WTC11 (cell line): ENCODE results near the gene CACNA1C. TPM values are rescaled to one million over a fixed set of nuclear protein-coding genes. Genes with fewer than 3 reads are reported as not detected.
A peak's percentile ranks its signal among the peaks of the same experiment; 100 is the strongest.

Experiments
- ATAC-seq: fragments of 200-7000 bp; cut with Tn5 transposase; 2 replicates; pipeline ENCODE4 v1.10.0; 2021; ENCODE audit warnings: mild to moderate bottlenecking, moderate library complexity
- CTCF ChIA-PET: fragments of 300-600 bp; sonication (Branson Sonifier 250); formaldehyde crosslinking; loops from one replicate; lab custom pipeline; 2021; ENCODE audit warnings: antibody characterized with exemption; lab: Charles Lee
- POLR2A ChIA-PET: fragments of 350-600 bp; sonication (Branson Sonifier 250); formaldehyde crosslinking; loops from one replicate; lab custom pipeline; 2021; ENCODE audit warnings: antibody characterized with exemption; lab: Charles Lee
- DNase-seq: peaks from one replicate; pipeline ENCODE4 v3.0.0; 2021; ENCODE audit warnings: low spot score
- H3K27ac Mint-ChIP-seq: 2 replicates; pipeline ENCODE4 v1.8.0; 2021; ENCODE audit warnings: mixed read lengths
- H3K27me3 Mint-ChIP-seq: 2 replicates; pipeline ENCODE4 v1.8.0; 2021; ENCODE audit warnings: low read depth, mild to moderate bottlenecking, moderate library complexity, mixed read lengths
- H3K36me3 Mint-ChIP-seq: 2 replicates; pipeline ENCODE4 v1.8.0; 2021; ENCODE audit warnings: mixed read lengths
- H3K4me1 Mint-ChIP-seq: 2 replicates; pipeline ENCODE4 v1.8.0; 2022; ENCODE audit warnings: mixed read lengths
- H3K4me3 Mint-ChIP-seq: 2 replicates; pipeline ENCODE4 v1.8.0; 2021; ENCODE audit warnings: mild to moderate bottlenecking, moderate library complexity, mixed read lengths
- H3K9me3 Mint-ChIP-seq: 2 replicates; pipeline ENCODE4 v1.8.0; 2021; ENCODE audit warnings: mixed read lengths
- ATF1 ChIP-seq: sonication (generic); formaldehyde crosslinking; IDR thresholded peaks from 2 replicates; pipeline ENCODE4 v1.8.1; 2023; ENCODE audit warnings: mild to moderate bottlenecking, moderate library complexity, missing genetic modification reagents
- CBFB ChIP-seq: sonication (generic); formaldehyde crosslinking; IDR thresholded peaks from 2 replicates; pipeline ENCODE4 v1.8.1; 2022; ENCODE audit warnings: mild to moderate bottlenecking, low read depth, missing genetic modification reagents
- CREB1 ChIP-seq: sonication (generic); formaldehyde crosslinking; IDR thresholded peaks from 2 replicates; pipeline ENCODE4 v1.8.0; 2023; ENCODE audit warnings: mild to moderate bottlenecking, missing genetic modification reagents
- FOXJ3 ChIP-seq: sonication (generic); formaldehyde crosslinking; IDR thresholded peaks from 2 replicates; pipeline ENCODE4 v1.9.0; 2021; ENCODE audit warnings: missing genetic modification reagents, mild to moderate bottlenecking, borderline replicate concordance
- FOXK1 ChIP-seq: sonication (generic); formaldehyde crosslinking; IDR thresholded peaks from 2 replicates; pipeline ENCODE4 v1.8.0; 2022; ENCODE audit warnings: mild to moderate bottlenecking, moderate library complexity, missing genetic modification reagents
- FOXP1 ChIP-seq: sonication (generic); formaldehyde crosslinking; IDR thresholded peaks from 2 replicates; pipeline ENCODE4 v1.8.0; 2022; ENCODE audit warnings: missing genetic modification reagents, mild to moderate bottlenecking, moderate library complexity, borderline replicate concordance
- JAZF1 ChIP-seq: fragments of 250-450 bp; sonication (Bioruptor Pico); IDR thresholded peaks from 2 replicates; pipeline ENCODE4 v1.9.0; 2021; ENCODE audit warnings: moderate library complexity, mild to moderate bottlenecking, inconsistent platforms
- KAT7 ChIP-seq: sonication (generic); formaldehyde crosslinking; IDR thresholded peaks from 2 replicates; pipeline ENCODE4 v1.8.1; 2023; ENCODE audit warnings: missing genetic modification reagents, mild to moderate bottlenecking, borderline replicate concordance
- MYBL2 ChIP-seq: sonication (generic); formaldehyde crosslinking; IDR thresholded peaks from 2 replicates; pipeline ENCODE4 v1.8.1; 2023; ENCODE audit warnings: mild to moderate bottlenecking, moderate library complexity, missing genetic modification reagents
- NFE2L1 ChIP-seq: sonication (generic); formaldehyde crosslinking; IDR thresholded peaks from 2 replicates; pipeline ENCODE4 v1.8.1; 2023; ENCODE audit warnings: missing genetic modification reagents
- NR2C2 ChIP-seq: sonication (generic); formaldehyde crosslinking; IDR thresholded peaks from 2 replicates; pipeline ENCODE4 v1.8.0; 2022; ENCODE audit warnings: mild to moderate bottlenecking, missing genetic modification reagents
- PRRX2 ChIP-seq: fragments of 250-450 bp; sonication (Bioruptor Pico); IDR thresholded peaks from 2 replicates; pipeline ENCODE4 v1.8.0; 2021; ENCODE audit warnings: mild to moderate bottlenecking
- SP1 ChIP-seq: sonication (generic); formaldehyde crosslinking; conservative IDR thresholded peaks from 2 replicates; pipeline ENCODE4 v1.8.1; 2022; ENCODE audit warnings: missing genetic modification reagents
- ZBTB21 ChIP-seq: sonication (generic); formaldehyde crosslinking; IDR thresholded peaks from 2 replicates; pipeline ENCODE4 v1.8.1; 2023; ENCODE audit warnings: mild to moderate bottlenecking, missing genetic modification reagents, borderline replicate concordance
- ZNF232 ChIP-seq: sonication (generic); formaldehyde crosslinking; IDR thresholded peaks from 2 replicates; pipeline ENCODE4 v1.8.0; 2022; ENCODE audit warnings: mild to moderate bottlenecking, missing genetic modification reagents
- ZNF317 ChIP-seq: sonication (generic); formaldehyde crosslinking; IDR thresholded peaks from 2 replicates; pipeline ENCODE4 v1.8.1; 2023; ENCODE audit warnings: low read depth, mild to moderate bottlenecking, moderate library complexity, missing genetic modification reagents, borderline replicate concordance
- ZNF396 ChIP-seq: fragments of 250-450 bp; sonication (Bioruptor Pico); IDR thresholded peaks from 2 replicates; pipeline ENCODE4 v1.8.0; 2021; ENCODE audit warnings: mild to moderate bottlenecking, moderate library complexity, borderline replicate concordance
- total RNA-seq: library from RNA; stranded (reverse); gene quantifications from 3 replicates; pipeline ENCODE4 v1.2.3, GENCODE V29; 2021
- TF ChIP-seq, protein P1 (sequence below): fragments of 250-450 bp; sonication (Bioruptor Pico); IDR thresholded peaks from 2 replicates; pipeline ENCODE4 v1.8.0; 2021; ENCODE audit warnings: mild to moderate bottlenecking
- TF ChIP-seq, protein P2 (sequence below): sonication (generic); formaldehyde crosslinking; IDR thresholded peaks from 2 replicates; pipeline ENCODE4 v1.8.0; 2022; ENCODE audit warnings: mild to moderate bottlenecking, missing genetic modification reagents
- TF ChIP-seq, protein P3 (sequence below): sonication (generic); formaldehyde crosslinking; IDR thresholded peaks from 2 replicates; pipeline ENCODE4 v1.8.0; 2023; ENCODE audit warnings: missing genetic modification reagents
- TF ChIP-seq, protein P4 (sequence below): sonication (generic); formaldehyde crosslinking; IDR thresholded peaks from 2 replicates; pipeline ENCODE4 v1.8.1; 2022; ENCODE audit warnings: mild to moderate bottlenecking, missing genetic modification reagents, moderate library complexity, borderline replicate concordance

The CACNA1C gene
- total RNA-seq, 1 experiment from 2014 or later = 1.7 TPM

DNA sequence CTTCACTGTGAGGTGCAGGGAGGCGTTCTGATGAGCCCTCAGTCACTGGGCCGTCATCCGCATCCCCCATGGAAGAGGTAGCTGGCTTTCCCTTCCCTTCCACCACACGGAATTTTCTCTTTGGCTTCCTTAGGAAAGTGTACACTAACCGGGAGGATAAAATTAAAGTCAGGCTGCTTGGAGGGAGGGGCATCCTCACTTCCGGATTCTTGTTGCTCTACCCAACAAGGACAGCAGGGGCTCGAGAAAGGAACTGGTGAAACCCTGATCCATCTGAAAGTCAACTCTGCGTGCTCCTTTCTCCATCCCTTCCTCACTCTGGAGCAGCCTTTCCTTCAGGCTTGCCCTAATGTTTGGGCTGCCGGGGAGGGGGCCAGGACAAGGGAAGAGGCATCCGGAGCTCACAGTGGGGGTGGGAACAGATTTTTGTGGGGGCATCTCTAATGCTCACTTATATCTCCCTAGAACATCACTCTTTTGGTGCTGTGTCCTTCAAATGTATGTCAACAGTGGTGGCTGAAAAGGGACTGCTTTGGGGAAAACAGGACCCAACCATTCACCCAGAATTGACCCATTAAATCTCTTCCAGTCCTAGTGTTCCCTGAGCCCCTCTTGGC, 640.6 kb downstream of the CACNA1C start:
- Mint-ChIP-seq H3K4me3 (peak overlapping the region; percentile 23), H3K27ac (peak overlapping the region; percentile 5; the same call in 1 of the 2 replicates)

DNA sequence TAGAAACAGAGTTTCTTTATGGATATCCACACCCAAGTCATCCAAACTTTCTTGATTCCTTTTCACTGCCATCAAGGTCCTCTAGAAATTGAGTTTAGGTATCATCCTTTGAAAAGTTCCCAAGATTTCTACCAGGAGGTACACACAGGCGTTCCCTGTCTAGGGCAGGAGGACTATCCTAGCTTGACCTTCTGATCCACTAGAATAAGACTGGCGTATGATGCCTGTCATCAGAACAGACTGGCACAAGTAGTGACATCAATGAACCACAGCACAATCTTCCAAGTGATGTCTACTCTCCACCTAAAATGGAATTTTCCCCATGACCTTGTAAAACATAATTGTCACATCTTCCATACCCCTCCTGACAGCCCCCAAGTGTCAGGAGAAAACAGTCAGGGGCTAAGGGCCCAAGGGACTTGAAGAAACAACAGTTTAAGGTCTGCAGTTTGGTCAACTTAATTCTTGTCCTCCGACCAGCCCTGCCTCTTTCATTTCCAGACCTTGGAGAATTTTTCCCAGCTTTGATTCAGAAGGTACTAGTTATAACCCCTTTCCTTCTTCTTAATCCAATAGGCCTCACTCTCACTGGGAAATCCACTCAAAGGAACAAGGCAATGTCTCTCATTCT, 641.3 kb downstream of the CACNA1C start:
- Mint-ChIP-seq H3K27ac (no peak overlapping the region), H3K4me3 (no peak overlapping the region), H3K9me3 (peaks cover 25% of the 10 kb centered on the region), H3K27me3 (peaks cover 44% of the 10 kb centered on the region), H3K36me3 (peaks cover 7% of the 10 kb centered on the region)
- ATAC-seq = no peak
- POLR2A ChIA-PET = no interaction called here
- no peak for TF ChIP-seq ZNF396
- TF ChIP-seq FOXP1 (CRISPR knock-in tag) = no peak
- TF ChIP-seq PRRX2 (CRISPR knock-in tag) = no peak
- TF ChIP-seq SP1 (CRISPR knock-in tag) = no peak
- no peak for TF ChIP-seq ZNF317 (CRISPR knock-in tag)
- TF ChIP-seq, all 79 proteins: peak for 0
- peaks cover 27% of the 10 kb centered on the region for H3K4me1 Mint-ChIP-seq
- no peak for DNase-seq
- CTCF ChIA-PET = no interaction called here

More for the DNA sequence above, 640.6 kb downstream of the CACNA1C start:
- Mint-ChIP-seq H3K27me3 (peaks cover 39% of the 10 kb centered on the region), H3K9me3 (peaks cover 18% of the 10 kb centered on the region), H3K36me3 (peaks cover 3% of the 10 kb centered on the region; the same call in 1 of the 2 replicates), H3K4me1 (peaks cover 27% of the 10 kb centered on the region)
- TF ChIP-seq ZBTB21 (CRISPR knock-in tag) (no peak), KAT7 (CRISPR knock-in tag) (no peak), SP1 (CRISPR knock-in tag) (no peak), CBFB (CRISPR knock-in tag) (no peak), FOXK1 (CRISPR knock-in tag) (no peak), ATF1 (CRISPR knock-in tag) (no peak), NR2C2 (CRISPR knock-in tag) (no peak), JAZF1 (CRISPR knock-in tag) (no peak), MYBL2 (CRISPR knock-in tag) (no peak), ZNF232 (no peak), FOXJ3 (CRISPR knock-in tag) (no peak), NFE2L1 (no peak)
- TF ChIP-seq, protein P1, sequence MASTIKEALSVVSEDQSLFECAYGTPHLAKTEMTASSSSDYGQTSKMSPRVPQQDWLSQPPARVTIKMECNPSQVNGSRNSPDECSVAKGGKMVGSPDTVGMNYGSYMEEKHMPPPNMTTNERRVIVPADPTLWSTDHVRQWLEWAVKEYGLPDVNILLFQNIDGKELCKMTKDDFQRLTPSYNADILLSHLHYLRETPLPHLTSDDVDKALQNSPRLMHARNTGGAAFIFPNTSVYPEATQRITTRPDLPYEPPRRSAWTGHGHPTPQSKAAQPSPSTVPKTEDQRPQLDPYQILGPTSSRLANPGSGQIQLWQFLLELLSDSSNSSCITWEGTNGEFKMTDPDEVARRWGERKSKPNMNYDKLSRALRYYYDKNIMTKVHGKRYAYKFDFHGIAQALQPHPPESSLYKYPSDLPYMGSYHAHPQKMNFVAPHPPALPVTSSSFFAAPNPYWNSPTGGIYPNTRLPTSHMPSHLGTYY (CRISPR knock-in tag) = no peak
- ATAC-seq = peak; percentile 30; the same call in 1 of the 2 replicates
- ChIA-PET CTCF (no interaction called here), POLR2A (no interaction called here)
- no peak for DNase-seq

DNA sequence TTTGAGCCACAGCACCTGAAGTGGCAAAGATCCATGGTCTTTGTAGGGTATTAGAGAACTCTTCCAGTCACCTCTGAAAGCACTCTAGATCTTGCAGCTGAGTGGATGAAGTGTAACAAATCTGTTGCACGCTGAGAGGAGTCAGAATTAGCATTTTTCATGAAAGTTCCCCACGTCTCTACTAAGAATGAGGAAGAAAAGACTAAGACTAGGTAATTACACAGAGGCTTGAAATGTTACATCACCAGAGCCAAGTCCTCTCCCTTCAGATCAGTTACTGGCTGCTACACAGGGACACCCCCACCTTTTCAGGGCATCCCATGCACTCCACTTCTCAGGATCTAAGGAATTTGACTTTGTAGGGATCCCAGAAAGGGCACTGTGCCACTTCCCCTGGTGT, 643.3 kb downstream of the CACNA1C start:
- TF ChIP-seq, protein P2, sequence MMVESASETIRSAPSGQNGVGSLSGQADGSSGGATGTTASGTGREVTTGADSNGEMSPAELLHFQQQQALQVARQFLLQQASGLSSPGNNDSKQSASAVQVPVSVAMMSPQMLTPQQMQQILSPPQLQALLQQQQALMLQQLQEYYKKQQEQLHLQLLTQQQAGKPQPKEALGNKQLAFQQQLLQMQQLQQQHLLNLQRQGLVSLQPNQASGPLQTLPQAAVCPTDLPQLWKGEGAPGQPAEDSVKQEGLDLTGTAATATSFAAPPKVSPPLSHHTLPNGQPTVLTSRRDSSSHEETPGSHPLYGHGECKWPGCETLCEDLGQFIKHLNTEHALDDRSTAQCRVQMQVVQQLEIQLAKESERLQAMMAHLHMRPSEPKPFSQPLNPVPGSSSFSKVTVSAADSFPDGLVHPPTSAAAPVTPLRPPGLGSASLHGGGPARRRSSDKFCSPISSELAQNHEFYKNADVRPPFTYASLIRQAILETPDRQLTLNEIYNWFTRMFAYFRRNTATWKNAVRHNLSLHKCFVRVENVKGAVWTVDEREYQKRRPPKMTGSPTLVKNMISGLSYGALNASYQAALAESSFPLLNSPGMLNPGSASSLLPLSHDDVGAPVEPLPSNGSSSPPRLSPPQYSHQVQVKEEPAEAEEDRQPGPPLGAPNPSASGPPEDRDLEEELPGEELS (CRISPR knock-in tag) = no peak
- TF ChIP-seq, protein P1 (CRISPR knock-in tag) = no peak
- no peak for TF ChIP-seq CREB1
- TF ChIP-seq, protein P3, sequence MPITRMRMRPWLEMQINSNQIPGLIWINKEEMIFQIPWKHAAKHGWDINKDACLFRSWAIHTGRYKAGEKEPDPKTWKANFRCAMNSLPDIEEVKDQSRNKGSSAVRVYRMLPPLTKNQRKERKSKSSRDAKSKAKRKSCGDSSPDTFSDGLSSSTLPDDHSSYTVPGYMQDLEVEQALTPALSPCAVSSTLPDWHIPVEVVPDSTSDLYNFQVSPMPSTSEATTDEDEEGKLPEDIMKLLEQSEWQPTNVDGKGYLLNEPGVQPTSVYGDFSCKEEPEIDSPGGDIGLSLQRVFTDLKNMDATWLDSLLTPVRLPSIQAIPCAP = no peak
- TF ChIP-seq, protein P4, sequence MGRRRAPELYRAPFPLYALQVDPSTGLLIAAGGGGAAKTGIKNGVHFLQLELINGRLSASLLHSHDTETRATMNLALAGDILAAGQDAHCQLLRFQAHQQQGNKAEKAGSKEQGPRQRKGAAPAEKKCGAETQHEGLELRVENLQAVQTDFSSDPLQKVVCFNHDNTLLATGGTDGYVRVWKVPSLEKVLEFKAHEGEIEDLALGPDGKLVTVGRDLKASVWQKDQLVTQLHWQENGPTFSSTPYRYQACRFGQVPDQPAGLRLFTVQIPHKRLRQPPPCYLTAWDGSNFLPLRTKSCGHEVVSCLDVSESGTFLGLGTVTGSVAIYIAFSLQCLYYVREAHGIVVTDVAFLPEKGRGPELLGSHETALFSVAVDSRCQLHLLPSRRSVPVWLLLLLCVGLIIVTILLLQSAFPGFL (CRISPR knock-in tag) = no peak
- ATAC-seq (no peak), DNase-seq (no peak)
- peaks cover 17% of the 10 kb centered on the region for H3K36me3 Mint-ChIP-seq
- peaks cover 20% of the 10 kb centered on the region for H3K4me1 Mint-ChIP-seq
- ChIA-PET POLR2A (no interaction called here), CTCF (interaction anchor here (0.8 kb wide), 1 partner anchor 44 kb away, joined by 3 read pairs; no protein-coding TSS in a partner anchor)
- peaks cover 38% of the 10 kb centered on the region for H3K27me3 Mint-ChIP-seq
- peaks cover 35% of the 10 kb centered on the region for H3K9me3 Mint-ChIP-seq
- no peak overlapping the region for H3K4me3 Mint-ChIP-seq
- H3K27ac Mint-ChIP-seq = no peak overlapping the region
